AG10803 (cell line): ENCODE results near the gene SYVN1.
"Not testable (repeated sequence)": the region's sequence is repeated elsewhere in the genome, so short reads cannot be mapped to it uniquely, and the experiment has no call there.

ENCODE experiments used
- DNase-seq: peaks from one replicate; pipeline ENCODE4 v3.0.0; 2010; ENCODE audit warnings: low read depth
- H3K4me3 ChIP-seq: 2 replicates; pipeline ENCODE4 v1.5.1; 2011; ENCODE audit warnings: mild to moderate bottlenecking, low read length, control low read depth
- CTCF ChIP-seq: conservative IDR thresholded peaks from 2 replicates; pipeline ENCODE4 v1.5.1; 2011; ENCODE audit warnings: mild to moderate bottlenecking, low read length, control low read depth, inconsistent platforms

The SYVN1 gene

GRCh38 chr11:65150509-65151299 lies 16.4 kb upstream of the SYVN1 start:
- TF ChIP-seq CTCF: no peak
- DNase-seq: peak; percentile 85
- no peak overlapping the region for H3K4me3 ChIP-seq

GRCh38 chr11:65150131-65150508 lies 15.8 kb upstream of the SYVN1 start:
- H3K4me3 ChIP-seq, DNase-seq: not testable (repeated sequence)

- no peak for TF ChIP-seq CTCF
- no peak for DNase-seq
Measured at GRCh38 chr11:65148657-65149056, 14.3 kb upstream of the SYVN1 start.

GRCh38 chr11:65147352-65148075 lies 13.2 kb upstream of the SYVN1 start:
- TF ChIP-seq CTCF: no peak
- no peak for DNase-seq
- H3K4me3 ChIP-seq: no peak overlapping the region

More at GRCh38 chr11:65148657-65149056, 14.3 kb upstream of the SYVN1 start:
- no peak overlapping the region for H3K4me3 ChIP-seq

GRCh38 chr11:65141896-65142494 lies 7.7 kb upstream of the SYVN1 start:
- TF ChIP-seq CTCF: no peak
- H3K4me3 ChIP-seq: no peak overlapping the region
- no peak for DNase-seq

- TF ChIP-seq CTCF: no peak
- no peak overlapping the region for H3K4me3 ChIP-seq
- DNase-seq: no peak
Measured at GRCh38 chr11:65136515-65137096, 2.3 kb upstream of the SYVN1 start.

- H3K4me3 ChIP-seq: peak overlapping the region; percentile 94
- no peak for DNase-seq
- TF ChIP-seq CTCF: no peak
Measured at GRCh38 chr11:65135633-65136145, 1.4 kb upstream of the SYVN1 start.
